Naive thymus-derived CD8-positive, alpha-beta T cell (primary cell): ENCODE measurements around the gene HSD17B2. TPM values are rescaled to one million over a fixed set of nuclear protein-coding genes. Genes with fewer than 3 reads are reported as not detected.
"Not testable (repeated sequence)": the region's sequence is repeated elsewhere in the genome, so short reads cannot be mapped to it uniquely, and the experiment has no call there.

Experiments used
- ATAC-seq, 2 donors: fragments of 150-1000 bp; cut with Tn5 transposase in 1 of 2; sonication (Bioruptor Pico), chemical (Tn5 transposase) in 1 of 2; 1 replicate in 1 of 2; 2 replicates in 1 of 2; pipeline ENCODE4 v1.10.0; 2021; ENCODE audit warnings: mild to moderate bottlenecking in 2 of 2, moderate library complexity in 2 of 2
- POLR2A ChIA-PET: fragments of 350-600 bp; sonication (Branson Sonifier 250); formaldehyde crosslinking; loops from one replicate; lab custom pipeline; 2021; ENCODE audit warnings: antibody characterized with exemption; lab: Charles Lee
- DNase-seq, 10 donors: peaks; one replicate each; pipeline versions ENCODE4 v3.0.0 to v3.0.0-alpha.2; 2020 to 2022
- H3K27ac Mint-ChIP-seq, 10 donors: one replicate each; pipeline ENCODE4 v1.8.0; 2020 to 2022; ENCODE audit warnings: mild to moderate bottlenecking in 10 of 10, mixed read lengths in 10 of 10, moderate library complexity in 4 of 10, inconsistent platforms in 1 of 10
- H3K27me3 Mint-ChIP-seq, 5 donors: one replicate each; pipeline ENCODE4 v1.8.0; 2021 to 2022; ENCODE audit warnings: mixed read lengths in 5 of 5
- H3K36me3 Mint-ChIP-seq, 3 donors: one replicate each; pipeline ENCODE4 v1.8.0; 2020 to 2022; ENCODE audit warnings: mixed read lengths in 3 of 3, mild to moderate bottlenecking in 2 of 3, inconsistent platforms in 1 of 3
- H3K4me1 Mint-ChIP-seq, 4 donors: one replicate each; pipeline ENCODE4 v1.8.0; 2021 to 2022; ENCODE audit warnings: mixed read lengths in 4 of 4
- H3K4me3 Mint-ChIP-seq, 10 donors: one replicate each; pipeline ENCODE4 v1.8.0; 2020 to 2022; ENCODE audit warnings: mild to moderate bottlenecking in 10 of 10, mixed read lengths in 10 of 10, moderate library complexity in 6 of 10, inconsistent platforms in 1 of 10
- H3K9me3 Mint-ChIP-seq, 9 donors: one replicate each; pipeline ENCODE4 v1.8.0; 2020 to 2022; ENCODE audit warnings: mixed read lengths in 9 of 9, mild to moderate bottlenecking in 3 of 9, inconsistent platforms in 1 of 9, moderate library complexity in 1 of 9
- polyA plus RNA-seq, 3 donors: library from polyadenylated mRNA; unstranded; fragments of 300-500 nt; fragmentation: Illumina TruSeq; gene quantifications; one replicate each; pipeline ENCODE4 v1.2.3, GENCODE V29; 2021
- total RNA-seq, 8 experiments: library from RNA in 2 of 8; stranded (reverse) in 2 of 8; gene quantifications; one replicate each; pipeline ENCODE4 v1.2.3 and lab custom pipeline; 2021 to 2026

Gene HSD17B2
- total and polyA plus RNA-seq, 5 experiments from 2014 or later: 0.16 TPM; not detected in 4

GRCh38 chr16:82133798-82134197, 98.7 kb downstream of the HSD17B2 start:
- H3K9me3 Mint-ChIP-seq: peaks cover 0 to 2% (median 0%) of the 10 kb centered on the region in 9 donors
- H3K27me3 Mint-ChIP-seq: peaks cover 0 to 1% (median 0%) of the 10 kb centered on the region in 5 donors
- H3K4me1 Mint-ChIP-seq: peaks cover 4 to 24% (median 18%) of the 10 kb centered on the region in 4 donors
- POLR2A ChIA-PET: no interaction called here
- H3K36me3 Mint-ChIP-seq: peaks cover 2 to 7% (median 7%) of the 10 kb centered on the region in 3 donors
- peak overlapping the region in 7 of 10 donors; percentile 43 to 91 (median 79) for H3K27ac Mint-ChIP-seq
- peak in 3 of 10 donors; percentile 5 to 40 (median 8) for DNase-seq
- peak overlapping the region in 9 of 10 donors; percentile 25 to 73 (median 56) for H3K4me3 Mint-ChIP-seq
- peak; percentile 69 to 77 for ATAC-seq

- Mint-ChIP-seq H3K9me3 (peaks cover 0 to 4% (median 0%) of the 10 kb centered on the region in 9 donors), H3K27me3 (no peaks in the 10 kb centered on the region), H3K36me3 (peaks cover 2 to 10% (median 7%) of the 10 kb centered on the region in 3 donors), H3K4me3 (peak overlapping the region in 1 of 10 donors; percentile 42), H3K27ac (peak overlapping the region in 3 of 10 donors; percentile 28 to 91 (median 65)), H3K4me1 (peaks cover 4 to 27% (median 18%) of the 10 kb centered on the region in 4 donors)
- no peak for ATAC-seq
- POLR2A ChIA-PET: no interaction called here
- no peak for DNase-seq
These were observed 99.8 kb downstream of the HSD17B2 start for GRCh38 chr16:82134846-82135245.

- ATAC-seq: no peak
- H3K27me3 Mint-ChIP-seq: no peaks in the 10 kb centered on the region
- H3K36me3 Mint-ChIP-seq: peaks cover 5 to 12% (median 7%) of the 10 kb centered on the region in 3 donors
- H3K4me3 Mint-ChIP-seq: no peak overlapping the region
- peaks cover 0 to 4% (median 0%) of the 10 kb centered on the region in 9 donors for H3K9me3 Mint-ChIP-seq
- POLR2A ChIA-PET: no interaction called here
- no peak overlapping the region for H3K27ac Mint-ChIP-seq
- H3K4me1 Mint-ChIP-seq: peaks cover 4 to 27% (median 18%) of the 10 kb centered on the region in 4 donors
- DNase-seq: no peak
These were observed 100.8 kb downstream of the HSD17B2 start for GRCh38 chr16:82135844-82136243.

- no peak for ATAC-seq
- no peak for DNase-seq
- peaks cover 0 to 4% (median 0%) of the 10 kb centered on the region in 9 donors for H3K9me3 Mint-ChIP-seq
- peaks cover 7 to 14% (median 9%) of the 10 kb centered on the region in 3 donors for H3K36me3 Mint-ChIP-seq
- H3K4me3 Mint-ChIP-seq: no peak overlapping the region
- POLR2A ChIA-PET: interaction anchor here (2.3 kb wide), 1 partner anchor 33 kb away, joined by 8 read pairs; the partner anchor contains the start of gene MPHOSPH6
- H3K27me3 Mint-ChIP-seq: no peaks in the 10 kb centered on the region
- H3K4me1 Mint-ChIP-seq: peaks cover 4 to 27% (median 18%) of the 10 kb centered on the region in 4 donors
- peak overlapping the region in 2 of 10 donors; percentile 8 to 53 for H3K27ac Mint-ChIP-seq
These were observed 102.1 kb downstream of the HSD17B2 start for GRCh38 chr16:82136956-82137821.

- peaks cover 7 to 14% (median 9%) of the 10 kb centered on the region in 3 donors for H3K36me3 Mint-ChIP-seq
- ATAC-seq (no peak), DNase-seq (no peak)
- peaks cover 0 to 4% (median 0%) of the 10 kb centered on the region in 9 donors for H3K9me3 Mint-ChIP-seq
- no peaks in the 10 kb centered on the region for H3K27me3 Mint-ChIP-seq
- peaks cover 4 to 27% (median 18%) of the 10 kb centered on the region in 4 donors for H3K4me1 Mint-ChIP-seq
- H3K4me3 Mint-ChIP-seq: no peak overlapping the region
- POLR2A ChIA-PET: interaction anchor here (2.3 kb wide), 1 partner anchor 32 kb away, joined by 8 read pairs; the partner anchor contains the start of gene MPHOSPH6
- peak overlapping the region in 2 of 10 donors; percentile 24 to 89 for H3K27ac Mint-ChIP-seq
These were observed 102.7 kb downstream of the HSD17B2 start for GRCh38 chr16:82137822-82138167.

GRCh38 chr16:82138478-82139285, 103.6 kb downstream of the HSD17B2 start:
- DNase-seq: no peak
- Mint-ChIP-seq H3K36me3 (peaks cover 7 to 16% (median 9%) of the 10 kb centered on the region in 3 donors), H3K4me1 (peaks cover 4 to 20% (median 14%) of the 10 kb centered on the region in 4 donors), H3K27ac (peak overlapping the region in 9 of 10 donors; percentile 50 to 89 (median 74)), H3K4me3 (peak overlapping the region; percentile 24 to 87 (median 64)), H3K27me3 (no peaks in the 10 kb centered on the region), H3K9me3 (peaks cover 0 to 4% (median 0%) of the 10 kb centered on the region in 9 donors)
- ATAC-seq: peak; percentile 23 to 35
- POLR2A ChIA-PET: interaction anchor here (1.1 to 2.3 kb wide), 2 partner anchors 30 to 31 kb away, joined by 3 to 8 read pairs; partner anchors contain the start of gene MPHOSPH6

GRCh38 chr16:82139286-82139571, 104.2 kb downstream of the HSD17B2 start:
- POLR2A ChIA-PET: interaction anchor here (1.1 to 2.3 kb wide), 2 partner anchors 29 to 31 kb away, joined by 3 to 8 read pairs; partner anchors contain the start of gene MPHOSPH6
- not testable (repeated sequence) for H3K9me3 Mint-ChIP-seq, H3K27me3 Mint-ChIP-seq, ATAC-seq
- peak in 1 of 10 donors; percentile 2 for DNase-seq
- peak overlapping the region in 9 of 10 donors; percentile 50 to 89 (median 74) for H3K27ac Mint-ChIP-seq
- H3K4me3 Mint-ChIP-seq: peak overlapping the region; percentile 24 to 87 (median 64)
- peaks cover 2 to 15% (median 8%) of the 10 kb centered on the region in 4 donors for H3K4me1 Mint-ChIP-seq
- peaks cover 7 to 16% (median 9%) of the 10 kb centered on the region in 3 donors for H3K36me3 Mint-ChIP-seq

GRCh38 chr16:82146556-82146955, 111.5 kb downstream of the HSD17B2 start:
- Mint-ChIP-seq H3K27ac (no peak overlapping the region), H3K27me3 (no peaks in the 10 kb centered on the region), H3K4me1 (no peaks in the 10 kb centered on the region), H3K9me3 (peaks cover 0 to 2% (median 0%) of the 10 kb centered on the region in 9 donors), H3K36me3 (peaks cover 0 to 48% (median 20%) of the 10 kb centered on the region in 3 donors), H3K4me3 (no peak overlapping the region)
- DNase-seq (no peak), ATAC-seq (no peak)
- POLR2A ChIA-PET: no interaction called here

- no peak overlapping the region for H3K4me3 Mint-ChIP-seq
- no peak for DNase-seq
- H3K27ac Mint-ChIP-seq: no peak overlapping the region
- H3K36me3 Mint-ChIP-seq: peaks cover 0 to 49% (median 20%) of the 10 kb centered on the region in 3 donors
- POLR2A ChIA-PET: no interaction called here
- H3K9me3 Mint-ChIP-seq: no peaks in the 10 kb centered on the region
- H3K27me3 Mint-ChIP-seq: no peaks in the 10 kb centered on the region
- ATAC-seq: no peak
- H3K4me1 Mint-ChIP-seq: no peaks in the 10 kb centered on the region
These were observed 111.9 kb downstream of the HSD17B2 start for GRCh38 chr16:82146957-82147356.

GRCh38 chr16:82147546-82147945, 112.5 kb downstream of the HSD17B2 start:
- POLR2A ChIA-PET: no interaction called here
- Mint-ChIP-seq H3K9me3 (no peaks in the 10 kb centered on the region), H3K4me1 (peaks cover 0 to 6% (median under 1%) of the 10 kb centered on the region in 4 donors), H3K27ac (no peak overlapping the region), H3K36me3 (peaks cover 0 to 55% (median 20%) of the 10 kb centered on the region in 3 donors), H3K4me3 (no peak overlapping the region), H3K27me3 (no peaks in the 10 kb centered on the region)
- DNase-seq (no peak), ATAC-seq (no peak)
